Endothelial cell of umbilical vein (primary cell): ENCODE results near the gene PPP1R1C. TPM values are rescaled to one million over a fixed set of nuclear protein-coding genes. Genes with fewer than 3 reads are reported as not detected.

ENCODE experiments used
- BruUV-seq: library from RNA; stranded (reverse); fragments of 400-500 nt; replicated peaks from 2 replicates; lab custom pipeline; 2021; lab: Mats Ljungman, UMichigan
- CTCF ChIA-PET: fragments of 300-600, 350-600 bp; sonication (Branson Sonifier 250); formaldehyde crosslinking; loops from one replicate; lab custom pipeline; 2021; ENCODE audit warnings: antibody characterized with exemption, inconsistent platforms; lab: Charles Lee
- POLR2A ChIA-PET: fragments of 300-600, 350-600 bp; sonication (Branson Sonifier 250); formaldehyde crosslinking; loops from one replicate; lab custom pipeline; 2021; ENCODE audit warnings: antibody characterized with exemption, inconsistent platforms; lab: Charles Lee
- DNase-seq: peaks from one replicate; pipeline ENCODE4 v3.0.0-alpha.2; 2011; ENCODE audit warnings: low read depth, low spot score
- FAIRE-seq: peaks from 2 replicates; lab custom pipeline; 2011; peaks lifted over from hg19 to GRCh38; lab: Jason Lieb, UNC
- H2AFZ ChIP-seq: 2 replicates; pipeline ENCODE4 v1.6.0; 2012; ENCODE audit warnings: low read depth, low read length, control low read depth, inconsistent platforms
- H3K27ac ChIP-seq: 2 replicates; pipeline ENCODE4 v1.5.1; 2011; ENCODE audit warnings: low read depth, mild to moderate bottlenecking, control low read depth, low read length, moderate library complexity; ENCODE audit not compliant: insufficient read depth
- H3K27me3 ChIP-seq, 2 experiments: 2 replicates each; pipeline versions ENCODE4 v1.6.0 to v1.6.1; 2011; ENCODE audit warnings: low read length in 2 of 2, mixed read lengths in 1 of 2; ENCODE audit not compliant: control insufficient read depth in 2 of 2, insufficient read depth in 2 of 2
- H3K36me3 ChIP-seq, 2 experiments: 2 replicates in 1 of 2; 3 replicates in 1 of 2; pipeline ENCODE4 v1.5.1; 2011; ENCODE audit warnings: low read length in 2 of 2, mild to moderate bottlenecking in 1 of 2, moderate library complexity in 1 of 2; ENCODE audit not compliant: control insufficient read depth in 2 of 2, insufficient read depth in 2 of 2; ENCODE audit errors: extremely low read depth in 1 of 2
- H3K4me1 ChIP-seq: 3 replicates; pipeline ENCODE4 v1.5.1; 2011; ENCODE audit warnings: mild to moderate bottlenecking, low read length; ENCODE audit not compliant: control insufficient read depth, insufficient read depth; ENCODE audit errors: extremely low read depth
- H3K4me2 ChIP-seq: 2 replicates; pipeline ENCODE4 v1.6.1; 2011; ENCODE audit warnings: low read length, control low read depth, mixed read lengths; ENCODE audit not compliant: insufficient read depth
- H3K4me3 ChIP-seq, 3 experiments: fragments of 200-600 bp in 1 of 3; sonication (generic), shearing (Covaris generic) in 1 of 3; replicated peaks in 1 of 3; 2 replicates each; pipeline ENCODE4 v1.5.1; 2011 to 2016; ENCODE audit warnings: control low read depth in 3 of 3, low read length in 3 of 3, mild to moderate bottlenecking in 2 of 3, inconsistent platforms in 1 of 3, low read depth in 1 of 3, moderate library complexity in 1 of 3; ENCODE audit not compliant: insufficient read depth in 1 of 3
- H3K79me2 ChIP-seq: 2 replicates; pipeline ENCODE4 v1.6.0; 2012; ENCODE audit warnings: low read length, inconsistent platforms; ENCODE audit not compliant: control insufficient read depth, insufficient read depth
- H3K9ac ChIP-seq: replicated peaks from 2 replicates; pipeline ENCODE3; 2011; ENCODE audit warnings: low read length, control low read depth; ENCODE audit not compliant: insufficient read depth; ENCODE audit errors: extremely low read depth
- H3K9me1 ChIP-seq: replicated peaks from 3 replicates; pipeline ENCODE4 v1.6.0; 2011; ENCODE audit warnings: mild to moderate bottlenecking, low read length; ENCODE audit not compliant: control insufficient read depth, insufficient read depth; ENCODE audit errors: extremely low read depth
- H3K9me3 ChIP-seq: replicated peaks from 2 replicates; pipeline ENCODE4 v1.5.1; 2012; ENCODE audit warnings: low read length, inconsistent platforms; ENCODE audit not compliant: control insufficient read depth, insufficient read depth
- H4K20me1 ChIP-seq: replicated peaks from 2 replicates; pipeline ENCODE3; 2011; ENCODE audit warnings: mild to moderate bottlenecking, low read length; ENCODE audit not compliant: control insufficient read depth, insufficient read depth; ENCODE audit errors: extremely low read depth
- CTCF ChIP-seq, 2 donors: IDR thresholded peaks; 1 replicate in 1 of 2; 2 replicates in 1 of 2; pipeline ENCODE4 v1.5.1; 2011; ENCODE audit warnings: low read length in 2 of 2, mild to moderate bottlenecking in 2 of 2, moderate library complexity in 2 of 2, control low read depth in 1 of 2, inconsistent platforms in 1 of 2, low read depth in 1 of 2; ENCODE audit not compliant: insufficient read depth in 1 of 2; ENCODE audit errors: extremely low read depth in 1 of 2
- EZH2 ChIP-seq: IDR thresholded peaks from 2 replicates; pipeline ENCODE4 v1.6.1; 2012; ENCODE audit warnings: borderline replicate concordance, low read depth, mild to moderate bottlenecking, moderate library complexity, low read length, inconsistent platforms; ENCODE audit not compliant: severe bottlenecking
- FOS ChIP-seq: IDR thresholded peaks from 2 replicates; pipeline ENCODE4 v1.6.1; 2011; ENCODE audit warnings: mild to moderate bottlenecking, low read length, moderate library complexity, borderline replicate concordance; ENCODE audit not compliant: insufficient read depth
- GATA2 ChIP-seq: IDR thresholded peaks from 2 replicates; pipeline ENCODE4 v1.7.0; 2011; ENCODE audit warnings: low read depth, mild to moderate bottlenecking, moderate library complexity, mixed read lengths, low read length; ENCODE audit not compliant: insufficient read length, insufficient read depth
- JUN ChIP-seq: IDR thresholded peaks from 2 replicates; pipeline ENCODE4 v1.6.1; 2011; ENCODE audit warnings: borderline replicate concordance, low read depth; ENCODE audit not compliant: insufficient read length, insufficient read depth
- MAX ChIP-seq: IDR thresholded peaks from 2 replicates; pipeline ENCODE4 v1.6.1; 2011; ENCODE audit not compliant: insufficient read depth, insufficient read length
- MYC ChIP-seq: IDR thresholded peaks from one replicate; pipeline ENCODE4 v1.6.1; 2011; ENCODE audit warnings: mild to moderate bottlenecking, low read depth, low read length
- POLR2A ChIP-seq: IDR thresholded peaks from 2 replicates; pipeline ENCODE4 v1.6.1; 2012; ENCODE audit warnings: low read depth, mild to moderate bottlenecking, control low read depth, low read length
- POLR2AphosphoS5 ChIP-seq: IDR thresholded peaks from 2 replicates; pipeline ENCODE4 v1.6.1; 2012; ENCODE audit warnings: low read depth, mild to moderate bottlenecking, control low read depth, low read length, moderate library complexity; ENCODE audit not compliant: insufficient read depth
- dilution Hi-C: fragments of 300-500 bp; cut with MboI; formaldehyde crosslinking; loops from one replicate; pipeline ENCODE4 v1.15.0; 2019; ENCODE audit warnings: low sequenced_read_pairs; ENCODE audit not compliant: extremely low pct_ligation_motif_present
- intact Hi-C: fragments of 100-400 bp; cut with micrococcal nuclease; formaldehyde crosslinking; loops from one replicate; pipeline ENCODE4 v1.10.0; 2022
- polyA plus RNA-seq, 4 experiments: library from polyadenylated mRNA; depleted of rRNA in 3 of 4; stranded (reverse) in 3 of 4; unstranded in 1 of 4; fragments of >200 nt; gene quantifications; 2 replicates each; pipeline versions ENCODE4 v1.2.1 to v1.2.3, GENCODE V29; 2011 to 2012; ENCODE audit warnings: missing spikeins in 1 of 4
- total RNA-seq: library from RNA; stranded (reverse); gene quantifications from 2 replicates; pipeline ENCODE4 v1.2.3, GENCODE V29; 2021

Gene PPP1R1C
- total and polyA plus RNA-seq, 2 donors (not counting 3 experiments of a cell fraction or from before 2014, with no cell fraction given) = 0.26 TPM; not detected in 1

- Histone ChIP-seq H3K79me2 (no peaks in the 10 kb centered on the region), H3K9ac (no peak overlapping the region), H3K4me1 (no peaks in the 10 kb centered on the region), H3K27me3 (no peaks in the 10 kb centered on the region), H3K4me2 (no peak overlapping the region), H3K27ac (no peak overlapping the region), H3K9me1 (no peaks in the 10 kb centered on the region), H4K20me1 (no peaks in the 10 kb centered on the region), H3K9me3 (no peaks in the 10 kb centered on the region), H3K36me3 (no peaks in the 10 kb centered on the region), H3K4me3 (no peak overlapping the region), H2AFZ (no peak overlapping the region)
- ChIA-PET CTCF (interaction anchor here (0.9 to 1.2 kb wide), 3 partner anchors 16 to 68 kb away, joined by 3 read pairs; no protein-coding TSS in a partner anchor), POLR2A (no interaction called here)
- FAIRE-seq (no peak), DNase-seq (no peak)
- dilution Hi-C loops = no loop called here
- BruUV-seq = no TSS peak
- intact Hi-C loops = no loop called here
- TF ChIP-seq GATA2 (no peak), MAX (no peak), CTCF (IDR thresholded peaks at IDR 0.05; ENCODE audit: extremely low read depth in 1 of 2, insufficient read depth in 1 of 2, low read depth in 1 of 2, low read length in 2 of 2) (no peak), FOS (no peak), POLR2AphosphoS5 (no peak), POLR2A (no peak), EZH2 (no peak), JUN (no peak), MYC (no peak)
These were observed 131.5 kb downstream of the PPP1R1C start for GRCh38 chr2:182117196-182117595.
